Activated T-helper 17 cell treated with anti-CD3 and anti-CD28 coated beads, Interleukin-2, amount 50 U/mL, for 72 hours (primary cell): Measurements from ENCODE around the gene THOC3. TPM values are rescaled to one million over a fixed set of nuclear protein-coding genes. Genes with fewer than 3 reads are reported as not detected.
A peak's percentile ranks its signal among the peaks of the same experiment; 100 is the strongest.
"Not testable (repeated sequence)": the region's sequence is repeated elsewhere in the genome, so short reads cannot be mapped to it uniquely, and the experiment has no call there.

Source experiments
- ATAC-seq: fragments of 150-1000 bp; cut with Tn5 transposase; replicated peaks from 2 replicates; pipeline ENCODE4 v1.10.0; 2021; ENCODE audit warnings: mild to moderate bottlenecking, moderate library complexity
- H3K27ac Mint-ChIP-seq: one replicate; pipeline ENCODE4 v1.8.0; 2022; ENCODE audit warnings: mixed read lengths
- H3K27me3 Mint-ChIP-seq: one replicate; pipeline ENCODE4 v1.8.0; 2022; ENCODE audit warnings: mixed read lengths
- H3K36me3 Mint-ChIP-seq: one replicate; pipeline ENCODE4 v1.8.0; 2022; ENCODE audit warnings: low read depth, mild to moderate bottlenecking, mixed read lengths
- H3K4me1 Mint-ChIP-seq: one replicate; pipeline ENCODE4 v1.8.0; 2022; ENCODE audit warnings: mixed read lengths
- H3K4me3 Mint-ChIP-seq: one replicate; pipeline ENCODE4 v1.8.0; 2022; ENCODE audit warnings: mild to moderate bottlenecking, mixed read lengths
- H3K9me3 Mint-ChIP-seq: one replicate; pipeline ENCODE4 v1.8.0; 2022; ENCODE audit warnings: mixed read lengths
- total RNA-seq, 2 donors: library from RNA; stranded (reverse); gene quantifications; one replicate each; pipeline ENCODE4 v1.2.3, GENCODE V29; 2022

THOC3 gene
- total RNA-seq, 2 donors from 2014 or later = 122 to 126 TPM

DNA sequence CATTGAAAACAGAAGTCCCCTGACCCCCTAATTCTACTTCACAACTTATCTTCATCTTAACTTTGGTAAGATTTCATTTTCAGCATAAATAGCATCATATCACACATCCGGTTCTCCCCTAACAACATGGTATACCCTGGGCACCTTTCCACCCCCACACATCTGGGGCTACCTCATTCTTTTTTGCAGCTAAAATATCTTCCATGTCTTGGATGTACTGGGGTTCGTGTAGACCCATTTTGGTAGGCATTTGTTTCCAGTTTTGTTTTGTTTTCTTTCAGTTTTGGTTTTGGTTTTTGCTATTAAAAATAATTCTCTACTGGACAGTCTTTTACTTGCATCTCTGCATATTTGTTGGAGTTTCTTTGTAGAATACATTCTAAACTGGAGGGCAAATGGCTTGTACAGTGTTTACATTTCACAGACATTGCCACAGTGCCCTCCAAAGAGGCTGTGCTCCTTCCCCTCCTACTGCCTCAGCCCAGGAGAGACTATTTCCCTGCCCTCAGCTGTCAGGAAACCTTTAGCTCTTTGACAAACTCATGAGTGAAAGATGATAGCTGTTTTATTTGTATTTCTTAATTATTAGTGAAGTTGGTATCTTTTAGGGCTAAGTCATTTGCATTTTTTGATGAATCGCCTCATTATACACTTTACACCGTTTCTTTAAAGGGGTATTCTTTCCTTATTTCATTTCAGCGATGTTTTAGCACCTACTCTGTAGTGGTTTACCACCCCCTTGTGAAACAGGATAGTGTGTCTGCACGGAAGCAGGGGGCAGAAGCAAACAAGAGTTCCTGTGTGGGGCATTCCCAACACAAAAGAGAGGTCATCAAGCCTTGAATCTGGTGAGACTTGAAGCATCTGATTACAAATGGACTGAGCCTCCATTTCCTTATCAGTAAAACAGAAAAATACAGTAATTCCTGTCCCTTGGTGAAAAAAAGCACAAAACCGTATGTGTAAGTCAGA, 52.8 kb downstream of the THOC3 start:
- peak overlapping the region; percentile 53 for H3K27ac Mint-ChIP-seq

GRCh38 chr5:175913835-175914672, 54.1 kb downstream of the THOC3 start:
- not testable (repeated sequence) for ATAC-seq, H3K4me3 Mint-ChIP-seq, H3K27ac Mint-ChIP-seq, H3K9me3 Mint-ChIP-seq, H3K4me1 Mint-ChIP-seq, H3K27me3 Mint-ChIP-seq
- peaks cover 15% of the 10 kb centered on the region for H3K36me3 Mint-ChIP-seq

More for the DNA sequence above, 52.8 kb downstream of the THOC3 start:
- Mint-ChIP-seq H3K36me3 (peaks cover 25% of the 10 kb centered on the region), H3K4me3 (peak overlapping the region; percentile 37)
- ATAC-seq = peak; percentile 56
- not testable (repeated sequence) for H3K4me1 Mint-ChIP-seq, H3K9me3 Mint-ChIP-seq, H3K27me3 Mint-ChIP-seq

- not testable (repeated sequence) for H3K4me1 Mint-ChIP-seq, H3K27ac Mint-ChIP-seq, H3K9me3 Mint-ChIP-seq, ATAC-seq, H3K36me3 Mint-ChIP-seq, H3K4me3 Mint-ChIP-seq, H3K27me3 Mint-ChIP-seq
Measured at GRCh38 chr5:175910072-175910471, 58.0 kb downstream of the THOC3 start.

Other genes with a start within 250 kb of the THOC3 start
- gene CPLX2, start 96.7 kb downstream of the THOC3 start, total RNA-seq = not detected